HG03025 (cell line): ENCODE data around the gene KRTAP4-4.
"Not testable (repeated sequence)": the region's sequence is repeated elsewhere in the genome, so short reads cannot be mapped to it uniquely, and the experiment has no call there.

Source experiments
- ATAC-seq: cut with Tn5 transposase; IDR thresholded peaks from one replicate; pipeline ENCODE4 v1.9.1; 2021; ENCODE audit warnings: mild to moderate bottlenecking, moderate library complexity; ENCODE audit not compliant: unreplicated experiment, low FRiP score

KRTAP4-4 gene

DNA sequence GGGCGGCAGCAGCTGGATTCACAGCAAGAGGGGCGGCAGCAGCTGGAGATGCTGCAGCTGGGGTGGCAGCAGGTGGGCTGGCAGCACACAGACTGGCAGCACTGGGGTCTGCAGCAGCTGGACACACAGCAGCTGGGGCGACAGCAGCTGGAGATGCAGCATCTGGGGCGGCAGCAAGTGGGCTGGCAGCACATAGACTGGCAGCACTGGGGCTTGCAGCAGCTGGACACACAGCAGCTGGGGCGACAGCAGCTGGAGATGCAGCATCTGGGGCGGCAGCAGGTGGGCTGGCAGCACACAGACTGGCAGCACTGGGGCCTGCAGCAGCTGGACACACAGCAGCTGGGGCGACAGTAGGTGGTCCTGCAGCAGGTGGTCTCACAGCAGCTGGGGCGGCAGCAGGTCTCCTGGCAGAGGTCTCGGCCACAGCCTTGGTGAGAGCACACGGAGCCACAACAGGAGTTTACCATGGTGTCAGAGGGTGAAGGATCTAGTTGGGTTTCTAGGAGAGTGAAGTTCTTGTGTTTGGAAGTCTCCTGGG is 42.6 kb downstream of the KRTAP4-4 start, which contains the start of gene KRTAP4-11:
KRTAP4-11 (minus strand) TSS at position 528 of the 541 bp plus-strand sequence; CDS start at position 470, 58 bp downstream.
- not testable (repeated sequence) for ATAC-seq

DNA sequence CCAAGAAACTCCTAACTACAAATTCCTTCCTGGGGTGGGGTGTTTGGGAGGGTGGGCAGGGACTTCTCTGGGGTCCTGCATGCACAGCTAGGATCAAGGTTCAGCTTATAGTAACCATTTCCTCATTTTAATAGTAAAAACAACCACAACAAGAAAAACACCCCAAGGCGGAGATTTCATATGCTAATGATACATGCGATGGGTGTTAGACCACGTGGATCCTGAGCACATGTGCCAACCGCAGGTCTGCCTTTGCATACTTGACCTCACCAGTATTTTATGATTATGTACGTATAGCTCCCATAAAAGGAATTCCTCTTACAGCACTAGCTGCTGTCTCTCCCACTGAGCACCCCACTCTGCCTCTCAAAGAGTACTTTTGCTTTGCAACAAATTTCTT is 44.3 kb downstream of the KRTAP4-4 start:
- ATAC-seq = no peak

DNA sequence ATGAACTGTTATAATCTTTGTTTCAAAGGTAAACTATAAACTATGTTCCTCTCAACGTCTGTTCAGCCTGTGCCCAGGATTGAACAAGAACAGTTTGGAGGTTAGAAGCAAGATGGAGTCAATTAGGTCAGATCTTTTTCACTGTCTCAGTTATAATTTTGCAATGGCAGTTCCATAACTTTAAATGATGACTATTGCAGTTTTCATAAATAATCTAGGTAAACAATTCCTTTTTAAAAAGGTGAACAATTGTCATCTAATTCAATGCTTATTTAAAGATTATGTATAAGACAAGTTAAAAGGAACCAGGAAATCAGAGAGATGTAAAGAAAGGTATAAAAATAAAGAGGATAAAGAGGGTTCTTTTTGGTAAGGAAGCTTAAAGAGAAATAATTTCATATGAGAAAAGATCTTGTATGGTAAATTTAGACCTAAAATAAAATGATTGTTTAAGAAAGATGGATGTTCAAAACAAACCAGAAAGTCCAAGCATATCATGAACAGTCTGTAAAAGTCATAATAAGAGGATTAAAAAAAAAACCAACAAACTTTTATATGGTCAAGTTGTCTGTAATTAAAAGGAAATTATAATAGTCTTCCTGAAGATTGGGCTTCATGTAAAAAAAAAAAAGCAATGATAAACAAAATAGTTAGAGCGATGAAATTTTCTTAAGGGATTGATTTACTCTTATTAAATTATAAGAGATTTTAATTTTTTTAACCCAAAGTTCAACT is 49.2 kb downstream of the KRTAP4-4 start:
- ATAC-seq = no peak
